ENCODE measurements around the gene INMT.
"Not testable (repeated sequence)": the region's sequence is repeated elsewhere in the genome, so short reads cannot be mapped to it uniquely, and the experiment has no call there.

Gene INMT

GRCh38 chr7:30751696-30752273 is at the start of gene INMT:
Gene INMT, plus strand, starts transcription at chr7:30752135. Its CDS starts 16 bp downstream, at chr7:30752151.
- DNase-seq (ENCODE audit: low read depth in 4 of 4, low spot score in 1 of 4) = no peak

DNA sequence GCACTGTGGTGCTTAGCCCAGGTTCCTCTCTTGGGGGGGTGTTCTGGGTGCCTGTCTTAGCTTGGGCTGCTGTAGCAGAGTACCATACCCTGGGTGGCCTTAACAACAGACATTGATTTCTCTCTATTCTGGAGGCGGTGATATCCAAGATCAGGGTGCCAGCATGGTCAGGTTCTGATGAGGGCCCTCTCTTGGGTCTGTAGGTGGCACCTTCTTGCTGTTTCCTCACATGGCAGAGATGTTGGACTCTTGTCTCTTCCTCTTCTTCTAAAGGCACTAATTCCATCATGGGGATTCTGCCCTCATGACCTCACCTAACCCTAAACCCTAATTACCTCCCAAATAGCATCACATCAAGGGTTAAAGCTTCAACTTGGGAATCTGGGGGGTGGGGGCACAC is 49.7 kb upstream of the INMT start:
- DNase-seq (ENCODE audit: low read depth in 4 of 4, low spot score in 1 of 4) = no peak

GRCh38 chr7:30703756-30704155 is 48.2 kb upstream of the INMT start:
- no peak for DNase-seq (ENCODE audit: low read depth in 4 of 4, low spot score in 1 of 4)

DNA sequence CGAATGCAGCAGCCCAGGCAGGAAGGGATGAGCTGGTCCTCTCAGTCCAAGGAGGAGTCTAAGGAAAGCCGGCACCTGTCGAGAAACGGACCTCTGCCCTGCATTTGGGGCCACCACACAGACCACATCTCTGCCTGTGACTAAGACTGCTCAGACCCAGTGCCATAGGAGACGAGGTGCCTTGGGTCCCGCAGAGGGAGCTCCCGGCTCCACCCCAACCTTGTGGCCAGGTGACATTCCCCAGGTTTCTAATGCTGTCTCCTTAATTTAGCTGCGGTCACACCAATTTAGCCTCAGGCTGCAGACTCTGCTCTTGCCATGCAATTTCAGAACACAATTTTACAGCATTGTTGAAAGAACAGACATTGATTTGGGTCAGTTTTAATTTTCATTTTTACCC is 46.9 kb upstream of the INMT start:
- no peak for DNase-seq (ENCODE audit: low read depth in 4 of 4, low spot score in 1 of 4)

DNA sequence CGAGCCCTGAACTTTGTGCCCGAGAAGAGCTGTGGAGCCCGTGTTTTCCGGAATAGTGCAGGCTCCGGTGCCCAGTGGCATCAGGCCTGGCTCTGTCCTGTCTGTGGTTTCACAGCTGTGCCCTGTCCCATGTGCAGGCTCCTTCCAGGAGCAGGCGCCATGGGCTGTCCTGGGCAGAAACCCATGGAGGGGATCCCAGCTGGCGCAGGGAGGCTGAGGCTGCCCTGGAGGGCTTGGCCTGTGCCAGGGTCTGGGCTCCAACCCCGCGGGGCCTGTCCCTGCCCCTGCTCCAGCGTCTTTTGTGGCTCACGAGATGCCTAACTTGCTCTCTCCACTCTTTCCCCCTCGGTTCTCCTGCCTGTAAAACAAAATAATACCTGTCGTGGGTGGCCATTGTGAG is 46.3 kb upstream of the INMT start:
- DNase-seq (ENCODE audit: low read depth in 4 of 4, low spot score in 1 of 4) = no peak

GRCh38 chr7:30706316-30706715 is 45.6 kb upstream of the INMT start:
- no peak for DNase-seq (ENCODE audit: low read depth in 4 of 4, low spot score in 1 of 4)

- no peak for DNase-seq (ENCODE audit: low read depth in 4 of 4, low spot score in 1 of 4)
These were observed 45.0 kb upstream of the INMT start for GRCh38 chr7:30706908-30707307.

DNA sequence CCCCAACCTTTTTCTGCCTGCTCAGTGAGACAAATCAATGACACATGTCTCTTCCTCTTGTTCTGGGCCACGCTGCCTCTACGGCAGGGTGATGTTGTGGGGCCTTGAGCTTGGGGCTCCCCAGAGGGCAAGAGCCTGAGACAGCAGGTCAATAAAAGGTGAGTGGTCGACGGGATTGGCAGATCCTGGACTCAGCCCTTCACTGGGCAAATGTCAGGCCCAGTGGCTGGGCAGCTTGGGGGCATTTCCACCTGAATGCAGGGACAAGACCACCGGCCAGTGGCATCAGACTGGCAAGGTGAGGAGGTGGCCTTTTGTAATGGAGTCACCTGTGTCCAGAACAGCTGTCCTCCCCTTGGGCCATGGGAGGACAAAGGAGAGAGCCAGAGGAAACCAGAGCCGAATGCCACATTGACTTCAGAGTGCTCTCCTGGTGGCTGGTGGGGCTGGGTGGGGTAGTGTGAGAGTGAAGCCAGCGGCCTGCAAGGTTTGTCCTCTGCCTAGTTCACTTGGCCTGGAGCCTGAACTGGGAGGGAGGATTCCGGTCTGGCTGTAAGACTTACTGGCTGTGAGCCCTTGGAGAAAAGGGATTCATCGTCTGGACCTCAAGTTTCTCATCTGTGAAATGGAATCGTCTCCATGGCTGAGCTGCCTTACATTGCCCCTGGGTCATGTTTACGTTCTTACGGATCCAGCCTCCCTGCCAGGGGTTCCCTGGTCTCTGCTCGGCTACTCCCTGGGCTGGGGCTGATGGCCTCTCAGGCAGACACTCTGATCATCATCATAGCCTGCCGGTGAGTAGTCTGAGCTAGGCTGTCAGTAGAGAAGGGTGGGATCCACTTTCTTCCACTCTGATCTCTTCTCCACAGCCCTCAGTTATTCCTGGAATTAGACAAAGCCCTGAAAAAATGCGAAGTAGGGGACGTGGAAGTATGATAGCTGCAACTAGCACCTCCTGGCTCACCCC is 44.3 kb upstream of the INMT start:
- no peak for DNase-seq (ENCODE audit: low read depth in 4 of 4, low spot score in 1 of 4)

GRCh38 chr7:30708412-30708811 is 43.5 kb upstream of the INMT start:
- DNase-seq (ENCODE audit: low read depth in 4 of 4, low spot score in 1 of 4) = no peak

- no peak for DNase-seq (ENCODE audit: low read depth in 4 of 4, low spot score in 1 of 4)
These were observed 43.0 kb upstream of the INMT start for GRCh38 chr7:30708983-30709382.

- DNase-seq (ENCODE audit: low read depth in 4 of 4, low spot score in 1 of 4) = no peak
These were observed 42.4 kb upstream of the INMT start for GRCh38 chr7:30709549-30709948.

GRCh38 chr7:30710669-30711068 is 41.3 kb upstream of the INMT start:
- no peak for DNase-seq (ENCODE audit: low read depth in 4 of 4, low spot score in 1 of 4)

- no peak for DNase-seq (ENCODE audit: low read depth in 4 of 4, low spot score in 1 of 4)
These were observed 38.5 kb upstream of the INMT start for GRCh38 chr7:30713392-30713791.

GRCh38 chr7:30714129-30714528 is 37.8 kb upstream of the INMT start:
- DNase-seq (ENCODE audit: low read depth in 4 of 4, low spot score in 1 of 4) = no peak

- DNase-seq (ENCODE audit: low read depth in 4 of 4, low spot score in 1 of 4) = no peak
These were observed 34.8 kb upstream of the INMT start for GRCh38 chr7:30717181-30717580.

DNA sequence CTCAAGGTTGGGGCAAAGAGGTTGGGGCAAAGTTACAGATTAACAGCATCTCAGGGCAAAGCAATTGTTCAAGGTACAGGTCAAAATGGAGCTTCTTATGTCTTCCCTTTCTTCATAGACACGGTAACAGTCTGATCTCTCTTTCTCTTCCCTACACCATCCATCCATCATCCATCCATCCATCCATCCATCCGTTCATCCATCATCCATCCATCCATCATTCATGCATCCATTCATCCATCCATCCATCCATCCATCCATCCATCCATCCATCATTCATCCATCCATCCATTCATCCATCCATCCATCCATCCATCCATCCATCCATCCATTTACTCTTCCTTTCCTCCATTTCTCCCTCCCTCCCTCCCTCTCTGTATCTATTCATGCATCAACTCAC is 32.5 kb upstream of the INMT start:
- not testable (repeated sequence) for DNase-seq (ENCODE audit: low read depth in 4 of 4, low spot score in 1 of 4)

- no peak for DNase-seq (ENCODE audit: low read depth in 4 of 4, low spot score in 1 of 4)
These were observed 30.7 kb upstream of the INMT start for GRCh38 chr7:30721211-30721610.

DNA sequence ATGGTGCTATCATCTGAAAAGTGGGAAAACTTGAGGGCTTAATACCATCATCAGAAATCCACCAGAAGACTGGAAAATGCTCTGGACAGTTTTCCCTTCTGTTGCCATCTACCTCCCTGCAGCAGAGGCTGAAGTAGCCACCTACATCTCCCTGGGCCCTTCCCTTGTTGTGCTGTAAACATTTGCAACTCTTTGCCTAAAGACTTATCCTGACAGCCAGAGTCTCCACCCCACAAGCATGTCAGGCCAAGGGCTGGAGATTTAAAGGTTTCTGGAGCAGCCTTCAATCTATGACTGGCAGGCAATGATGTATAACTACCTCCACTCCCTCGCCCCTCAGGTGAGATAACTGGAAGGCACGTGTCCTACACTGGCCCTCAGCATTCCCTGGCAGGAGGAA is 29.7 kb upstream of the INMT start:
- DNase-seq (ENCODE audit: low read depth in 4 of 4, low spot score in 1 of 4) = no peak

DNA sequence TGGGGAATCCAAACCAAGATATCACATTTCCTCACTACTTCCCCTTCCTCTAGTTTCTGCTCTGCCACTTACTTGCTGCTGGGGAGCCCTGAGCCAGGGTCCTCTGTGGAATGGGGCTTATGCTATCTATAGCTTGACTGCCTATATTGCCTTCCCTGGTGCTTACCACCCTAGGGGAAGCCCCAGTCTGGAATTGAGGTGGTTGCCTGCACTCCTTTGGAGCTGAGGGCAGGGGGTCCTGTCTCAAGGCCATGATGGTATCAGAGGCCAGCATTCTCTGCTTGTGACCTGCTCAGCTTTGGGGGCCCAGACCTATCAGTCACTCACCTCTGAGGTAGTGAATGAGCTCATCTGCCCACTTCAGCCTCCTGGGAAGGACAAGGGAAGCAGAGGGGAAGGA is 29.3 kb upstream of the INMT start:
- DNase-seq (ENCODE audit: low read depth in 4 of 4, low spot score in 1 of 4) = no peak

DNA sequence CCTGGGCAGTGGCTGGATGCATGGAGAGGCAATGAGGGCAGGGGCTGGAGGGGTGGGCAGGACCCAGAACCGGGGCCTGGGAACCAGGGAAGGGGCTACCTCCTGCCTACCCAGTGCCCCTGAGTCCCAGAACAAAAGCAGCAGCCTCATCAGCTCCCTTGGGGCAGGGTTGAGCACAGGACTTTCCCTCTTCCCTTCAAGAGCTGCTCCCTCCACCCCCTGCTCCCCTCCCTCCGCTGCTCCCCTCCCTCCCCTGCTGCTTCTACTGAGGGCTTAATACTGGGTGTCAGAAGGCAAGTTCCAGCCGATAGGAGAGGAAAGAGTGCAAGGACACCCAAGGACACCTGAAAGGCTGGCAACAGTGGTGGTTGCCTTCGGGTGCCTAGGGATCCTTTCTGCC is 28.2 kb upstream of the INMT start:
- no peak for DNase-seq (ENCODE audit: low read depth in 4 of 4, low spot score in 1 of 4)

DNA sequence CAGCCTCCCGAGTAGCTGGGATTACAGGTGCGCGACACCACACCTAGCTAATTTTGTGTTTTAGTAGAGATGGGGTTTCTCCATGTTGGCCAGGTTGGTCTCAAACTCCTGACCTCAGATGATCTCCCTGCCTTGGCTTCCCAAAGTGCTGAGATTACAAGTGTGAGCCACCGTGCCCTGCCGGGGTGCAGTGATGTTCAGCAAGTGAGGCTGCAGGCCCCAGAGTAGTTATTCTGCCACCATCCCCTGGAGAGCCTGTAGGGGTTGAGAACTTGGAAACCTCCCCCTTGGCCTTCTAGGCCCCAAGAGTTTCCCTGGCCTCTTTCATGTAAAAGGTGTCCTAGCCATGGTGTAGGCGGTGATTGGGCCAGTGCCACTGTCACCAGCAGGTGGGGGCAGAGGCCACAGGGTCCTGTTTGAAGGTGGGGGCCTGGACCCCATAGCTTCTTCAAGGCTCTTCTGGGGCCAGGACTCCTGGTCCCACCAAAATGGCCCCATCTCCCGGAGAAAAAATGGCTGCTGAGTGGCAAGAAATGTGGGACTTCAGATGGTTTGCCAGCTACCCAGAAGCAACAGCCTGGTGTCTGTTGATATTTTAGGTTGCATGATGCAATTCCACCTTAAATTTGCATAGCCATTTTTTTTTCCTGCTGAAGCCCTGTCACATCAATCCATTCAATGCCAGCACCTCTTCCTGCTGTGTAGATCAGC is 25.5 kb upstream of the INMT start:
- DNase-seq (ENCODE audit: low read depth in 4 of 4, low spot score in 1 of 4) = no peak
